Measurements from ENCODE around the gene CALCOCO2.

CALCOCO2 gene

GRCh38 chr17:48873696-48874443 is 43.0 kb downstream of the CALCOCO2 start:
- DNase-seq: no peak

- peak; percentile 10 to 66 (median 36) for DNase-seq
Observed at GRCh38 chr17:48878920-48879898, 48.4 kb downstream of the CALCOCO2 start.

GRCh38 chr17:48882272-48882671 is 51.4 kb downstream of the CALCOCO2 start:
- DNase-seq: no peak

- no peak for DNase-seq
Observed at GRCh38 chr17:48883171-48883570, 52.3 kb downstream of the CALCOCO2 start.

- DNase-seq: no peak
Observed at GRCh38 chr17:48890086-48890485, 59.3 kb downstream of the CALCOCO2 start.

GRCh38 chr17:48892940-48893645 is 62.3 kb downstream of the CALCOCO2 start:
- no peak for DNase-seq

GRCh38 chr17:48893646-48894508 is 63.0 kb downstream of the CALCOCO2 start:
- no peak for DNase-seq

- no peak for DNase-seq
Observed at GRCh38 chr17:48894886-48895285, 64.1 kb downstream of the CALCOCO2 start.

- DNase-seq: no peak
Observed at GRCh38 chr17:48901241-48901640, 70.4 kb downstream of the CALCOCO2 start.

- DNase-seq: no peak
Observed at GRCh38 chr17:48903401-48903800, 72.6 kb downstream of the CALCOCO2 start.

GRCh38 chr17:48904428-48904827 is 73.6 kb downstream of the CALCOCO2 start:
- DNase-seq: no peak

- no peak for DNase-seq
Observed at GRCh38 chr17:48905987-48906515, 75.2 kb downstream of the CALCOCO2 start.

- DNase-seq: no peak
Observed at GRCh38 chr17:48907713-48908046, 76.8 kb downstream of the CALCOCO2 start.

- peak; percentile 73 to 96 (median 80) for DNase-seq
Observed at GRCh38 chr17:48908047-48908843, 77.4 kb downstream of the CALCOCO2 start, which contains the start of gene UBE2Z. Gene UBE2Z (plus strand): TSS chr17:48908407. CDS start chr17:48908504, 97 bp downstream.

- peak; percentile 66 to 89 (median 75) for DNase-seq
Observed at GRCh38 chr17:48908853-48909394, 78.1 kb downstream of the CALCOCO2 start.

- DNase-seq: no peak
Observed at GRCh38 chr17:48909783-48910182, 78.9 kb downstream of the CALCOCO2 start.

- DNase-seq: no peak
Observed at GRCh38 chr17:48910370-48910769, 79.5 kb downstream of the CALCOCO2 start.

GRCh38 chr17:48912476-48912875 is 81.6 kb downstream of the CALCOCO2 start:
- no peak for DNase-seq
